ENCODE results near the gene SOD1.
"Not testable (repeated sequence)": the region's sequence is repeated elsewhere in the genome, so short reads cannot be mapped to it uniquely, and the experiment has no call there.

Gene SOD1

GRCh38 chr21:31665397-31665796 lies 5.9 kb downstream of the SOD1 start:
- no peak for DNase-seq (ENCODE audit: low spot score)
- H3K27ac ChIP-seq, result peak overlapping the region; percentile 56
- ChIA-PET POLR2A (ENCODE audit: low non-redundant PET) (no interaction called here), CTCF (no interaction called here)
- TF ChIP-seq, protein P1, sequence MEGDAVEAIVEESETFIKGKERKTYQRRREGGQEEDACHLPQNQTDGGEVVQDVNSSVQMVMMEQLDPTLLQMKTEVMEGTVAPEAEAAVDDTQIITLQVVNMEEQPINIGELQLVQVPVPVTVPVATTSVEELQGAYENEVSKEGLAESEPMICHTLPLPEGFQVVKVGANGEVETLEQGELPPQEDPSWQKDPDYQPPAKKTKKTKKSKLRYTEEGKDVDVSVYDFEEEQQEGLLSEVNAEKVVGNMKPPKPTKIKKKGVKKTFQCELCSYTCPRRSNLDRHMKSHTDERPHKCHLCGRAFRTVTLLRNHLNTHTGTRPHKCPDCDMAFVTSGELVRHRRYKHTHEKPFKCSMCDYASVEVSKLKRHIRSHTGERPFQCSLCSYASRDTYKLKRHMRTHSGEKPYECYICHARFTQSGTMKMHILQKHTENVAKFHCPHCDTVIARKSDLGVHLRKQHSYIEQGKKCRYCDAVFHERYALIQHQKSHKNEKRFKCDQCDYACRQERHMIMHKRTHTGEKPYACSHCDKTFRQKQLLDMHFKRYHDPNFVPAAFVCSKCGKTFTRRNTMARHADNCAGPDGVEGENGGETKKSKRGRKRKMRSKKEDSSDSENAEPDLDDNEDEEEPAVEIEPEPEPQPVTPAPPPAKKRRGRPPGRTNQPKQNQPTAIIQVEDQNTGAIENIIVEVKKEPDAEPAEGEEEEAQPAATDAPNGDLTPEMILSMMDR (conservative IDR thresholded peaks at IDR 0.05; ENCODE audit: low read depth), result no peak

- ChIA-PET POLR2A (ENCODE audit: low non-redundant PET) (interaction anchor here (0.7 kb wide), 1 partner anchor 23 kb away, joined by 6 read pairs; no protein-coding TSS in a partner anchor), CTCF (interaction anchor here (0.7 kb wide), 1 partner anchor 538 kb away, joined by 3 read pairs; no protein-coding TSS in a partner anchor)
Measured at GRCh38 chr21:31665869-31666268, 6.4 kb downstream of the SOD1 start.

DNA sequence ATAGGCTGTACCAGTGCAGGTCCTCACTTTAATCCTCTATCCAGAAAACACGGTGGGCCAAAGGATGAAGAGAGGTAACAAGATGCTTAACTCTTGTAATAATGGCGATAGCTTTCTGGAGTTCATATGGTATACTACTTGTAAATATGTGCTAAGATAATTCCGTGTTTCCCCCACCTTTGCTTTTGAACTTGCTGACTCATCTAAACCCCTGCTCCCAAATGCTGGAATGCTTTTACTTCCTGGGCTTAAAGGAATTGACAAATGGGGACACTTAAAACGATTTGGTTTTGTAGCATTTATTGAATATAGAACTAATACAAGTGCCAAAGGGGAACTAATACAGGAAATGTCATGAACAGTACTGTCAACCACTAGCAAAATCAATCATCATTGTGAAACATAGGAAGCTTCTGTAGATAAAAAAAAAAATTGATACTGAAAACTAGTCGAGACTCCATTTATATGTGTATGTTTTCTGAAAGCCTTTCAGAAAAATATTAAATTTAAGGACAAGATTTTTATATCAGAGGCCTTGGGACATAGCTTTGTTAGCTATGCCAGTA lies 7.0 kb downstream of the SOD1 start:
- ChIA-PET CTCF (interaction anchor here (0.7 kb wide), 1 partner anchor 538 kb away, joined by 3 read pairs; no protein-coding TSS in a partner anchor), POLR2A (ENCODE audit: low non-redundant PET) (interaction anchor here (0.7 kb wide), 1 partner anchor 23 kb away, joined by 6 read pairs; no protein-coding TSS in a partner anchor)
- TF ChIP-seq, protein P1 (conservative IDR thresholded peaks at IDR 0.05; ENCODE audit: low read depth), result no peak
- no peak for DNase-seq (ENCODE audit: low spot score)
- 0 out of 2 replicates have a peak overlapping the region, but pooled peaks have one; percentile 56 for H3K27ac ChIP-seq

More at GRCh38 chr21:31665869-31666268, 6.4 kb downstream of the SOD1 start:
- peak overlapping the region; percentile 56 for H3K27ac ChIP-seq
- not testable (repeated sequence) for DNase-seq (ENCODE audit: low spot score)

DNA sequence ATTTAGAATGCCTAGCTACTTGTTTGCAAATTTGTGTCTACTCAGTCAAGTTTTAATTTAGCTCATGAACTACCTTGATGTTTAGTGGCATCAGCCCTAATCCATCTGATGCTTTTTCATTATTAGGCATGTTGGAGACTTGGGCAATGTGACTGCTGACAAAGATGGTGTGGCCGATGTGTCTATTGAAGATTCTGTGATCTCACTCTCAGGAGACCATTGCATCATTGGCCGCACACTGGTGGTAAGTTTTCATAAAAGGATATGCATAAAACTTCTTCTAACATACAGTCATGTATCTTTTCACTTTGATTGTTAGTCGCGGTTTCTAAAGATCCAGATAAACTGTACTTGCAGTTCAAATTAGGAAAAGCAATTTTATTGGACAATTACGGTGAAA lies 7.6 kb downstream of the SOD1 start:
- ChIA-PET CTCF (interaction anchor here (0.6 kb wide), 1 partner anchor 33 kb away, joined by 3 read pairs; no protein-coding TSS in a partner anchor), POLR2A (ENCODE audit: low non-redundant PET) (no interaction called here)
- H3K27ac ChIP-seq, result no peak overlapping the region
- no peak for DNase-seq (ENCODE audit: low spot score)
- TF ChIP-seq, protein P1 (conservative IDR thresholded peaks at IDR 0.05; ENCODE audit: low read depth), result no peak

GRCh38 chr21:31667639-31668038 lies 8.1 kb downstream of the SOD1 start:
- peak; percentile 30 for DNase-seq (ENCODE audit: low spot score)
- POLR2A ChIA-PET (ENCODE audit: low non-redundant PET), result no interaction called here
- CTCF ChIA-PET, result interaction anchor here (0.6 kb wide), 1 partner anchor 34 kb away, joined by 3 read pairs; no protein-coding TSS in a partner anchor
- no peak overlapping the region for H3K27ac ChIP-seq
- TF ChIP-seq, protein P1 (conservative IDR thresholded peaks at IDR 0.05; ENCODE audit: low read depth), result no peak

GRCh38 chr21:31668651-31669491 lies 9.4 kb downstream of the SOD1 start:
- TF ChIP-seq, protein P1 (conservative IDR thresholded peaks at IDR 0.05; ENCODE audit: low read depth), result no peak
- ChIA-PET POLR2A (ENCODE audit: low non-redundant PET) (no interaction called here), CTCF (interaction anchor here (0.6 kb wide), 1 partner anchor 49 kb away, joined by 3 read pairs; no protein-coding TSS in a partner anchor)
- no peak overlapping the region for H3K27ac ChIP-seq
- DNase-seq (ENCODE audit: low spot score), result no peak

All from RWPE1 (cell line).